ENCODE measurements around the gene BCDIN3D.

BCDIN3D gene

DNA sequence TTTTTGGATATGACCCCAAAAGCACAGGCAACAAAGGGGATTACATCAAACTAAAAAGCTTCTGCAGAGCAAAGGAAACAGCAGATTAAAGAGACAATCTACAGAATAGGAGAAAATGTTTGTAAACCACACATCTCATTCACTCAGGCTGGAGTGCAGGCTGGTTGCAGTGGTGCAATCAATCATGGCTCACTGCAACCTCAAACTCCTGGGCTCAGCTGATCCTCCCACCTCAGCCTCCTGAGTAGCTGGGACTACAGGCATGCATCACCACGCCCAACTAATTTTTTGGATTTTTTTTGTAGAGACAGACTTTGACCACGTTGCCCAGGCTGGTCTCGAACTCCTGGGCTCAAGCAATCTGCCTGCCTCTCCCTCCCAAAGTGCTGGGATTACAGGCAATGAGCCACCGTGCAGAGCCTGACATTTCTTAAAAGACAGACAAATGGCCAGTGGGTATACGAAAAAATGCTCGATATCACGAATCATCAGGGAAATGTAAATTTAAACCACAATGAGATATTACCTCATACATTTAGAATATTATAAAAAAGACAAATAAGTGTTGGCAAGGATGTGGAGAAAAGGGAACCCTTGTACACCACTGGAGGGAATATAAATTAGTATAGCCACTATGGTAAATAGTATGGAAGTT lies 24.5 kb downstream of the BCDIN3D start:
- no peak for DNase-seq

DNA sequence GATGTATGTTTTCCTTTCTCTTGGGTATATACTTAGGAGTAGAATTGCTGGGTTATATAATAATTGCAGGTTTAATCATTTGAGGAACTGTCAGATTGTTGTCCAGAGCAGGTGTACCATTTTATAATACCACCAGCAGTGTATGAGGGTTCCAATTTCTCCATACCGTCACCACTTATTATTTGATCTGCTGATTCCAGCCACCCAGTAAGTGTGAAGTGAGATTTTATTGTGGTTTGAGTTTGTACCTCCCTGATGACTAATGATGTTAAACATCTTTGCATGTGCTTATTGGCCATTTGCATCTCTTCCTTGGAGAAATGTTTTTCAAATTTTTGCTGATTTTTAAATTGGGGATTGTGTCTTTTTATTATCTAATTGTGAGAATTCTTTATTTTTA lies 29.8 kb downstream of the BCDIN3D start:
- no peak for DNase-seq

DNA sequence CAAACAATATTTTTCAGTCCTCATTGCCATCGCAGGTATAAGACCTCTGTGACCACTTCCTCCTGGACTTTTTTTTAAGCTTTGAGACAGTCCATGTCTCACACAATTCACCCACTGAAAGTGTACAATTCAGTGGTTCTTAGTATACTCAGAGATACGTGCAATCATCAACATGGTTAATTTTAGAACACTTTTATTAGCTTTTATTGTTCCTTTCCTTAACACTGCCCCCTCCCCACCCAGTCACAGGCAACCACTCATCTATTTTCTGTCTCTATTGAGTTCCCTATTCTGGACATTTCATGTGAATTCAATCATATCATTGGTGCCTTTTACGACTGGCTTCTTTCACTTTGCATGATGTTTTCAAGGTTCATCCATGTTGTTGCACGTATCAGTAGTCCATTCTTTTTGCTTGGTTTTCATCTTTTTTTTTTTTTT lies 30.9 kb downstream of the BCDIN3D start:
- DNase-seq: no peak

DNA sequence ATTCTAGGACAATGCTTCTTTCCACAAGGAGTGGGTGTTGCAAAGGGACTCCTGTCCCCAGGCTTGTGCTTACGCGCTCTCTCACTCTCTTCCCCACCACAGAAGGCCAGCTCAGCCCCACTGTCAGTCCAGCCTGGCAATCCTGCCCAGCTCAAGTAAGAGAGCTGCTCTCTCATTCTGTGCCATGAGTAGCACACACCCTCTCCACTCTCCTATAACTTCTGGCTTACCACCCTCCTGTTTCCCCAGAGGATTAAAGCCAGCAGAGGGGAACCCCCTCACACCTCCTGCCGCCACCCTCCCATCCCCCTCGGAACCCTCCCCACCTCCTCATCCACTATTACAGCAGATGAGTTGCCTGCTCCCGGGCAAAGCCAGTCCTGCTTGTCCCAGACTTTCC lies 31.8 kb downstream of the BCDIN3D start:
- no peak for DNase-seq

DNA sequence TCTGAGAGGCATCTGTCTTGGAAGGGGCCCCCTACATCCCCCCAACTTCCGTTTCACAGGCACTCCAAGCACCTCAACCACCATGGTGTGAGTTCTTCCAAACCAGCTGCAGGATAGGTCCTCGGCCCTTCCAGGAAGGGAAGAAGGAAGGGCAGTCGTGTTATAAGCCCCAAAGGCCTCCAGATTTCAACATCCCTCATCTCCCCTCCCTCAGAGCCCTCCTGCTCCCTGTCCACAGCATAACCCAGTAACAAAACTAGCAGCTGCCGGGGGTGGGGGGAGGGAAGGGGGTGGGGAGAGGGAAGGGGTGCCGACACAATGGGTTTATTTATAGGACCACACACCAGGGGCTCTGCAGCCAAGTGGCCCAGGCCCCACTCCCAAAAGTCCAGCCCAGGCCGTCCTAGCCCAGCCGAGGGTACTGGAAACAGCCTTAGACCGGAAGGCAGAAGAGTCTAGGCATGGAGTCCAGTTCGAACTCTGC lies 33.0 kb downstream of the BCDIN3D start:
- DNase-seq: no peak

DNA sequence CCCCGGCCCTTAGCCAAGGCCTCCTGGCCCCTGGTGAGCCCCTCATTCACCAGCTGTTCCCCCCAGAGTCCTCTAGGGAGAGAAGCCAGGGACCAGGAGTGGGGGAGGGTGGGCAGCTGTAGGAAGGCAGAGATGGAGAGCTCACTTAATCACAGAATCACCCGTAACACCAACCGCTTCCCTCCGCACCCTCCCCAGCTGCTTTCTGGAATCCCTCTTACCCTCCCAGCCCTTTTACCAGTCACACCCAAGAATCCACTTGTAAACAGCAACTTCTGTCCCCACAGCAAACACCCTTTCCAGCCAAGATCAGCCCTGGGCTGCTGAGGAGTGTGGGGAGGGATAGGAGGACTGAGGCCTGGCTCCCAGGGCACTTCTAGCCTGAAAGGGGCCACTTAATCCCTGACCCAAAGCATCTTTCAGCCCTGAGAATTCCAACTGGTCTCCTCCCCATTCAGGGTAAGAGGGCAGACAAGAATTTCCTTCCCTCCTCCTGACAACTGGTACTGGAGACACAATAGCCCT lies 33.5 kb downstream of the BCDIN3D start:
- no peak for DNase-seq

DNA sequence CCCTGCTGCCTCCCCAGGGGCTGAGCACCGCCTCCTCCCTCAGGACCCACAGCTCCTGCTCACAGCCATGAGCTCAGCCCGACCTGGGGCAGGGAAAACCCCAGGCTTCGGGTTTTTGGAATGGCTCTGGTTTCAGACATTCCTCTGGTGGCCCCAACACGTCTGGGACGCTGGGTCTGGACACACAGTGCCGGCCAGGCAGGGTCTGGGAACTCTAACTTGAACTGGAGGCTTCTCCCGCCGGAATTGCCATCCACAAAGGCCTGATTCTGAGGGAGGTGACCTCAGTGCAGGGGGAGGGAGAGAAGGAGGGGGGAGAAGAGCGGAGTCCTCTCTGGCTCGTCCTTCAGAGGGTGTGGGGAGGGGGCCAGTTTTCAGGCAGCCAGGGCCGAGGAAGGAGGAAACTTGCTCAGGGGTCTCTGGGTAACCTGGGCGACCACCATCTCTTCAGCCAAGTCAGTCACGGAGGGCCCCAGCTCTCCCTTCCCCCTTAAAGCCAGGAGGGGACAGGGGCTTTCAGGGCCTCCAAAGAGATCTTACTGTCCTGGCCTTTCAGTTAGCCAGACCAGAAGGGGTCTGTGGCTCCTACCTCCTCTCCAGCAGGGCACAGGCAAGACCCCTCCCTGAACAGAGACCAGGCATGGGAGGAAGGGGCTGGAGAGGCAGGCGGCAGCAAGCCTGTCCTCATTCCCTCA lies 34.1 kb downstream of the BCDIN3D start:
- no peak for DNase-seq

DNA sequence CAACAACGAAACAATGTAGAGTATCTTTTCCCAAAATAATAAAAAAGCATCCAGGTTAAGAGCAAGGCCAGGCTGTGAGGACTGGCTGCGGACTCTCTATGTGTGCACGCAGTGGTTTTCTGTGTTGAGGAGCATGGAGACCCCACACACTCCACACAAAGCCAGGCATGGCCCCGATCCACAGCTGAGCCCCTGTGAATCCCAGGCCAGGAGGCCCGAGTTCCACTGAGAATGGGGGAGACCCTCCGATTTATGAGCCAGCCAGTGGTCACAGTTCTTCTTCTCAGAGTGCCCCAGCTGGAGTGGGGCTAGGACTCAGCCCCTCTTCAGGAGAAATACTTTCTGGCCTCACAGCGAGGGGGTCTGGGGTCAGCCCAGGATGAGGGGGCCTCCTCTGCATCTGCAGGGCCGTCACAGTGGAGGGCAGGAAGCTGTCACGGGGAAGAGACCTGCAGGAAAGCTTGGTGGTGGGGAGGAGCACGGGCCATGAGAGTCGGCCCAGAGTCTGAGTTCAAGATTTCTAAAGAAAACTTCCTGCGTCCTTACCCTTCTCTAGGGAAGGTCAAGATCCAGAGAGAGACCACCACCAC lies 34.8 kb downstream of the BCDIN3D start:
- DNase-seq: no peak

DNA sequence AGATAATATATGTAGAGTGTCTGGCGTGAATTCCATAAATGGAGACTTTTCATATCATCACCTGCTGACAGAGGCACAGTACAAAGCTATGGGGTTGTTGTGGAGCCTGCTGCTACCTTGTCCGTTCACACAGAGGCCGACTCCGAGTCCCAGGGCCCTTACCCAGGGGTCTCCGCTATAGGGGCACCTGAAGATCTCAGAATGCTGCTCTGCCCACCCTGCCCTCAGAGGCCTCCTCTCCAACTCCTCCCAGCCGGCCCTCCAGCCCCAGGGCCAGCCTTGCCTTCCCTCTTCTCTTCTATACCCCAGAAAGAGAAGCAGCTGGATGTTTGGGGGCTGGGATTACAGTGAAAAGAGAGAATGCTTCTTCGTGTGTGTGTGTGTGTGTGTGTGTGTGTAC lies 36.0 kb downstream of the BCDIN3D start:
- DNase-seq: no peak

DNA sequence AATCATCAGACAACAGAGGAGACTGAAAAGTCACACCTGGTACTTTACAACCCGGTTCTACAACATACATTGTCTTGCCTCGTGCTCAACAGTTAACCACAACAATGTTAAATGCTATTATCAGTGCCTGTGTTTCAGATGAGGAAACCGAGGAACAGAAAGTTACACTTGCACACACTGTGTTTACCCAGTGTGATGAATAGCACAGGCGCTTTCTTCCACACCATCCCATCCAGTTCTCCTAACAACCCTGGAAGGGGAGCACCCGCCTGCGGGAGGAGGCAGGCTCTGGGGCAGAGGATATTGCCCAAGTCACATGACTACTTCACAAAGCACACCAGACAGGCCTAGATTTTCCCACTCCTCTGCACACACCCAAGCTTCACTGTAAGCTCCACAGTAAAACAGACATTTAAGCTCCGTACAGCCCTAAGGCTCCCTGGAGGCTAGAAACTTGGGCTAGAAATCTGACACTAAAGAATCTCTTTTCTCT lies 36.5 kb downstream of the BCDIN3D start:
- DNase-seq: no peak

DNA sequence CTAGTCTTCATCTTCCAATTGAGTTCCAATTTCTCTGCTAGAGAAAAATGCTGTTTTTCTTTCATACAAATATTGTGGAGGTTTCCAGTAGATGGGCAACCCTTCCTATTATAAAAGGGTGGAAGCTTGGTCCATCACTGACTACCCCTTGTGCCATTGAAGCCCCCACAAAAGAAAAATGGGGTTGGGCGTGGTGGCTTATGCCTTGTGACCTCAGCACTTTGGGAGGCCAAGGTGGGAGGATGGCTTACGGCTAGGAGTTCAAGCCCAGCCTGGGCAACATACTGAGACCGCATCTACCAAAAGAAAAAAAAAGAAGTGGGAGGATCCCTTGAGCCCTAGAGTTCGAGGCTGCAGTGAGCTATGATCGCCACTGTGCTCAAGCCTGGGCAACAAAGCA lies 37.5 kb downstream of the BCDIN3D start:
- no peak for DNase-seq

DNA sequence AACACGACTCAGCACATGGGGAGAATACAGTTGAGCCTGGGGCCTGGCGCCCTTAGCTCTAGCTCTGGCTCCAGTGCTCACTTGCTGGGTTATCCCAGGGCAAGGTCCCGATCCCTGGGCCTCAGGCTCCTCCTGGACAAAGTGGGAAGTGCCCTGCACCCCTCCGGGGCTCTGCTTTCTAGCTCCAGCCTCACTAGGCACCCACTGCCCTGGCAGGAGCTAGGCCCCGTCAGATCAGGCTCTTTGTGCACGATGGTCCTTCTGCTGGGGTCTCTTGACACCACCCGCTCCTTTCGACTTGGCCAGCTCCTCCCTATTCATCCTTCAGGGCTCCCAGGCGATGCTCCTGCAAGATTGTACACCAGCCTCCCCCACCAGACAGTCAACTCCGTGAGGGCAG lies 38.1 kb downstream of the BCDIN3D start:
- DNase-seq: no peak

DNA sequence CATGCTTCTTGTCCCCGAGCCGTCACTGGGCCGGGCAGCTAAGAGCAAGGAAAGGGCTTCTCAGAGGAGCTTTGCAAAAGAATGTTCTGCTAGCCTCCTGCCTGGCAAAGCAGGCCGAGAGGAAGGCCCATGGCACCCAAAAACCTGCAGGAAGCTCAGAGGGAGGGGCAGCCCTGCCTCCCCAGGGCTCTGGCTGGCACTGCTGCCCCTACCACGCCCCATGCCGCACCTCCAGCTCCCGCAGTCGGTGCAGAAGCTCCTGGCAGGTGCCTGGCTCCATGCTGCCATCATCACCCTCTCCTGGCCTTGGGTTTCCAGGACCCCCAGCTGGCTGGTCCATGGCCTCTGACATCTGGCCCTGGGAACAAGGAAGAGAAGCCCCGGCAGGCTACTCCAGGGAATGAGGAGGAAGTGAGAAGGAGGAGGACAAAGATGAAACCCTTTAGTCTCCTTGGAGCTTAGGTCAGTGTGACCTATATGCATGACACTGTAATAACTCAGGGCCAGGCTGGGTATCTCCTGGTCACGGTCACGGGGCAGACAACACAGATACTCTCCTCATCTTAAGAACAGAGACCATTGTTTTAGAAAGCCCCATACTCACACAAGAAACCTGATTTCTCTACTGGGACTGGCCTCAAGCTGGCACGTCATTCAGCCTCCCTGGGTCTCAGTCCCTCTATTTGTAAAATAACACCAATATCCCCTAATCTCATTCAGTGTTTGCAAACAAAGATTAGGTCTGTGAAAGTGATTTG lies 39.0 kb downstream of the BCDIN3D start:
- no peak for DNase-seq

DNA sequence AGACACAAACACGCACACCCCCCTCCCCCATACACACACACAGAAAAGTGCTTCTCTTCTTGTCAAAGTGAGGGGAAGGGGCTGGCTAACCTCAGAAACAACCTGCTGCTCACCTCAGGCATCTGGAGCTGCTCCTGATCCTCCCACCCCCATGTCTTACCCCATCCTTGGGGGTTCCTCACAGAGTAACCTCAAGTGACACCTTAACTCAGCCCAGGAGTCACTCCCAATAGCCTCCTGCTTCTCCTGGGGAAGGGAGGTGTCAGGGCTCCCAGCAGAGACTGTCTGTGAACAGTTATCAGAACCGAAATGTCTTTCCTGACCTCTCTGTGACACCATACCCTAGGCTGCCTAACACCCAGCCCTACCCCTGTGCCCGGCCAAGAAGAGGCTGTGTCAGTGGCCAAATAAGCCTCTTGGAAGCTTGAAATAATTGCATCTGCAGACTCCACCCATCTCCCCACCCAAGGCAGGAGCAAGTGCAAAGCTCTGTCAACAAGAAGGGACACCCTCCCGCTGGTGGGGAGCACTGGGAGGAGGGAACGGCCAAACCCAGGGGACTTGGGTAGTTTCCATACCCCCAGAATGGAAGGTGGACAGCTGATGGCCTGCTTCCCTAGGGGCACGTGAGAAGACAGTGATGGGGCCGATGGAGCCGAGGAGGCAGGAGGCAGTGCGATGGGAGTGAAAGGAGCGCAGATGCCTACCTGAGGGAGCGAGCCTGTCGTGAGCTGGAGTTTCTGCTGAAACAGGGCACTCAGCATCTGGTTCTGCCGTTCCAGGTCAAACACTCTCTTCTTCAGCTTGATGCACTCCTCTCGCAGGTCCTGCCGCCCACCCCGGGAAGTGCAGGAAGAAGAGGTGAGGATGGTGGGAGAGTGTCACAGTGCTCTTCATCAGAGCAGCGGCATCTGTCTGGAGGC lies 41.5 kb downstream of the BCDIN3D start:
- DNase-seq: no peak

DNA sequence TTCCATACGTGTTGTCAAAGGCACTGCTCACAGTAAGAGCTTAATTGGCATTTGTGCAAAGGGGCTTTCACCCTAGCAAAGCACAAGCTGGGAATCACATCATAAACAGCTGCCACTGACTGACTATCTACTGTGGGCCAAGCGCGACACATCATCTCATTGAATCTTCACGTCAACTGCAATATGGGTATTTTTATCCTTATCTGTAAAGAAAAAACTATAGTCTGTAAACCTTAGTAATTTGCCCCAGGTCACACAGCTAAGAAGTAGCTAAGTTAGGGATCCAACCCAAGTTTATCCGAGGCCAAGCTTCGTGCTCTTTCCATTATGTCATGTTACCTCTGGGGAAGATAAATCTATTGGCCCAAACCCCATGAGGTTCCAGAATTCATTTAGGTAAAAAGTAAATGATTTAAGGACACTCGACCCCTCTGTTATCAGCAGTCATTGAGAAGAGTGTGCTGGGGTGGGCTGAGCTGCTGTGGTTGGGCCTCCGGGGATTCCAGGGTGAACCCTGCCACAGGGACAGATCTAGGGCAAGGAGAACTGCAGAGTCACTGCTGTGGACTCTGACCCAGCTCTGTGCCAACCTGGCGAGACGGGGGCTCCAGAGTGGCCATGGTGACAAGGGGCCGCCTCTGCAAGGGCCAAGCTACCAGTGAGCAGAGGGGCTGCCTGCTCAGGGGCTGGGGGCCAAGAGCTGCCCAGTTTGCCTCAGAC lies 42.3 kb downstream of the BCDIN3D start:
- DNase-seq: no peak

DNA sequence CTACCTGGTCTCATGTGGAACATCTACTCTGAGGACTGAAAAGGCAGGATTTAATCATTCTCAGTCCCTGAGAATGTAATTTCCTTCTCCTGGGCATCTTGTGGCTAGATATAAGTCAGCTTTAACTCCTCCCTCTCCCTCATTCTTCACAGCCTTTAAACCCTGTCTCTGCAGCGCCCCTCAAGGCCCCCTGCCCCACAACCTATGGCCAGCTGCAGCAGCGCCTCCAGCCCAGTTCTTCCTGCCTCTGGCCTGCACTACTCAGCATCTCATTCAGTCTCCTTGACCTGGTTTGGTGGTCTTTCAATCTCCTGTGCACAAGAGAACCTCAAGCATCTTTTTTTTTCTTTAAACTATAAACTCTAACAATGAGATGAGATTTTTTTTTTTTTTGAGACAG lies 44.0 kb downstream of the BCDIN3D start:
- no peak for DNase-seq

DNA sequence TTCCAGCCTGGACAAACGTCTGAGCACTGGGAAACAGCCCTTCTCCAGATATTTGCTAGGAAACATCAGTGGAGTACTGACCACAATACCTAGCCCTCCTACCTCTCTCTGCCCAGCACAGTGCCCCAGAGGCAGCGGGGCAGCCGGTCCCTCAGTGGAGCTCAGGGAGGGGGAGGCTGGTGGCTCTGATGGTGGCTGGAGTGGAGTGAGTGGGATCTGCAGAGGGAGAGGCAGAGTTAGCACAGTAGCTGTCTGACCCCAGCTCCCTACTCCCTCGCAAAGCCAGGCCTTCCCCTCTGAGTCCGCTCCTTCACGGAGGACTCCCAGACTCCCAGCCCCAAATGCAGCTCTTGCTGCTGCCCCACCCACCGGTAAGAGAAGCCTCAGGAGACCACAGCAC lies 44.7 kb downstream of the BCDIN3D start:
- no peak for DNase-seq

DNA sequence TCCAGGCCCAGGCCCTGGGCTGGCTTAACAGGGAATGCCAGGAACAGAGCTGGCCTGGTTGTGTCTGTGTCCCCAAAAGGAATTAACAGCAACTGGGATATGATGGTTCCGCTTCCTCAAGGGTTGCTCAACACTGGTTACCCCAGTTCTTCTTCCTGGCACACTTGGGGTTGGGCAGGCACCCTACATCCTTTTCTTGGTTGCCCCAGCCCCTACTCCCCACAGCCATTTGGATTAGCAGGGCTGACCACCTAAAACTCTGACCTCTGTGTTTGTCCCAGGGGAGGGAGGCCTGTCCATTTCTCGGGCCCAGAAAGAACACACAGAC lies 45.5 kb downstream of the BCDIN3D start:
- no peak for DNase-seq

DNA sequence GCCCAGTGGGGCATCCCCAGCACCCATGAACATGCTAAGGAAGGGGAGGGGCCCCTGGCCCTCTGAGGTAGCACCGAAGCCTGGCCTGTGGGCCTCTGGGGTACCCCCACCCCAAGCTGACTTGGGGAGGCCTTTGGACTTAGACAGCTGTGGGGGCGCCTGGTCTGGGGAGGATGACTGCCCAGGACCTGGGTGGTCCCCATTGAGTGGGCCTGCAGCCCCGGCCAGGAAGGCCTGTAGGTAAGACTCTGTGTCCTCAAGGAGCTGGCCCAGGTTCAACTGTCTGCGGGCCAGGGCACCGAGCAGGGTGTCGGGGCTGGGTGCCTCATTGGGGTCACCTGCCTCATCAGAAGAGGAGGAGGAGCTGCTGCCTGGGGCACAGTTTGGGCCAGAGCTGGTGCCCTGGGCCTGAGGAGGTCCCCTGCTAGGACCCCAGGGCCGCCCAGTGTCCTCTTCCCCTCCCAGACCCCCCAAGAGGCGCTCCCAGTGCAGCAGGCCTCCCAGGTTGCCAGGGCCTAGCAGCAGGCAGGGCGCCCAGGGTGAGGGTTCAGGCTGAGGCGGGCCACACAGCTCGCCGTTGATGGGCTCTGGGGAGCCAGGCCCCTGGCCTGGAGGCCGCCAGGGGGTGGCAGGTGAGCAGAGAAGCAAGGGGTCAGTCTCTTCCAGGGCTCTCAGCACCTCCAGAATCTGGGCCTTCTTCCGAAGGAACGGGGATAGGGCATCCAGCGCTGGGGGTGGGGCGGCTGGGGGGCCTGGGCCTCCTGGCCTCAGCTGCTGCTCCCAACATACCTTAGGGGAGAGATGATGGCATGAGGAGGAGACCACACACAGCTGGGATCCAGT lies 46.1 kb downstream of the BCDIN3D start:
- DNase-seq: no peak

DNA sequence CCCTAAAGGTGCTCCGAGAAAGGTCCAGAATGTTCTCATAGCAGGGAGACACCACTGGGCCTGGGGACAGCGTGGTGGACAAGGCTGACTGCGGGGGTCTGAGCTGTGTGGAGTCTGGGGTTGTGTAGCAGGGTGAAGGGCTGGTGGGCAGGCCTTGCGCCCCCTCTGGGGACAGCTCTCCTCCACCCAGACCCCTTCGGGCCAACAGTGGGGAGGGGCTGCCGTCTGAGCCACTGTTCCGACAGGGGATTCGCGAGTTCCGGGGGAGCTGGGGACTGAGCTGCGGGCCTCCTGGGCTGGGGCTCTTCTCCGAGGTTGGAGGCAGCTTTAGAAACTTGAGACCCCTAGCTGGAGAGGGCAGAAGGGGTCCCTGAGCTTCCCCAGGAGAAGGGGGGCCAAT lies 46.8 kb downstream of the BCDIN3D start:
- no peak for DNase-seq
